NT2/D1 (cell line): ENCODE results near the gene QSOX2.

Experiments used
- SUZ12 ChIP-seq: IDR thresholded peaks from 2 replicates; pipeline ENCODE4 v1.6.1; 2011; ENCODE audit not compliant: insufficient read length, insufficient read depth; ENCODE audit errors: extremely low read depth
- YY1 ChIP-seq: IDR thresholded peaks from 2 replicates; pipeline ENCODE4 v1.6.1; 2011; ENCODE audit not compliant: insufficient read length, insufficient read depth
- ZNF274 ChIP-seq: IDR thresholded peaks from 2 replicates; pipeline ENCODE4 v1.6.1; 2011; ENCODE audit warnings: mild to moderate bottlenecking, low read depth, low read length

- TF ChIP-seq ZNF274 (no peak), YY1 (no peak), SUZ12 (no peak)
Measured at GRCh38 chr9:136246849-136247550, 1.4 kb upstream of the QSOX2 start.
